CD4-positive, alpha-beta T cell (primary cell): Measurements from ENCODE around the gene CRLF1. TPM values are rescaled to one million over a fixed set of nuclear protein-coding genes. Genes with fewer than 3 reads are reported as not detected.

Experiments used
- ATAC-seq: fragments of 200-7000 bp; cut with Tn5 transposase; one replicate; pipeline ENCODE4 v1.10.0; 2022; ENCODE audit warnings: mild to moderate bottlenecking; ENCODE audit not compliant: poor library complexity
- CTCF ChIA-PET: fragments of 350-600 bp; sonication (Branson Sonifier 250); formaldehyde crosslinking; loops from one replicate; lab custom pipeline; 2021; ENCODE audit warnings: antibody characterized with exemption, inconsistent platforms; lab: Charles Lee
- POLR2A ChIA-PET: fragments of 350-600 bp; sonication (Branson Sonifier 250); formaldehyde crosslinking; loops from one replicate; lab custom pipeline; 2021; ENCODE audit warnings: antibody characterized with exemption, inconsistent platforms; lab: Charles Lee
- DNase-seq, 14 experiments: peaks; one replicate each; pipeline ENCODE4 v3.0.0-alpha.2; 2013 to 2020; ENCODE audit warnings: mixed read lengths in 2 of 14
- H3K27ac ChIP-seq, 2 donors: one replicate each; pipeline versions ENCODE4 v1.5.1 to v1.7.0; 2013; ENCODE audit warnings: low read length in 2 of 2, low read depth in 1 of 2, mild to moderate bottlenecking in 1 of 2
- H3K27me3 ChIP-seq, 2 experiments: 1 replicate in 1 of 2; 2 replicates in 1 of 2; pipeline versions ENCODE4 v1.6.1 to v1.7.0; 2013; ENCODE audit warnings: low read length in 2 of 2, control low read depth in 1 of 2, mild to moderate bottlenecking in 1 of 2, moderate library complexity in 1 of 2; ENCODE audit not compliant: insufficient read depth in 2 of 2, control insufficient read depth in 1 of 2
- H3K36me3 ChIP-seq: one replicate; pipeline ENCODE4 v1.6.1; 2013; ENCODE audit warnings: low read length, control low read depth; ENCODE audit not compliant: insufficient read depth
- H3K4me1 ChIP-seq: one replicate; pipeline ENCODE4 v1.6.1; 2013; ENCODE audit warnings: low read length, control low read depth; ENCODE audit not compliant: insufficient read depth
- H3K4me3 ChIP-seq: one replicate; pipeline ENCODE4 v1.5.1; 2013; ENCODE audit warnings: mild to moderate bottlenecking, low read length, moderate library complexity
- H3K9me3 ChIP-seq, 2 experiments: 1 replicate in 1 of 2; 2 replicates in 1 of 2; pipeline versions ENCODE4 v1.6.1 to v1.7.0; 2013; ENCODE audit warnings: low read length in 2 of 2, mild to moderate bottlenecking in 2 of 2, control low read depth in 1 of 2, moderate library complexity in 1 of 2; ENCODE audit not compliant: control insufficient read depth in 1 of 2, insufficient read depth in 1 of 2
- H3K27ac Mint-ChIP-seq: one replicate; pipeline ENCODE4 v1.8.0; 2020; ENCODE audit warnings: mixed read lengths
- H3K27me3 Mint-ChIP-seq: one replicate; pipeline ENCODE4 v1.8.0; 2021; ENCODE audit warnings: mixed read lengths
- H3K36me3 Mint-ChIP-seq: one replicate; pipeline ENCODE4 v1.8.0; 2021; ENCODE audit warnings: low read depth, mixed read lengths
- H3K4me1 Mint-ChIP-seq: one replicate; pipeline ENCODE4 v1.8.0; 2021; ENCODE audit warnings: low read depth, mixed read lengths
- H3K4me3 Mint-ChIP-seq: one replicate; pipeline ENCODE4 v1.8.0; 2020; ENCODE audit warnings: mild to moderate bottlenecking, mixed read lengths
- H3K9me3 Mint-ChIP-seq: one replicate; pipeline ENCODE4 v1.8.0; 2020; ENCODE audit warnings: mixed read lengths
- intact Hi-C, 2 experiments: fragments of 100-400 bp; cut with DNase I in 1 of 2; cut with micrococcal nuclease in 1 of 2; formaldehyde crosslinking; loops; one replicate each; pipeline versions ENCODE4 v1.15.1 to v1.9.0; 2023 to 2025; cut with DNase I, micrococcal nuclease
- total RNA-seq, 174 experiments: library from RNA in 2 of 174; stranded (reverse) in 2 of 174; gene quantifications; one replicate each; pipeline ENCODE4 v1.2.3 and lab custom pipeline; 2021 to 2026
- TF ChIP-seq, protein P1 (sequence below): fragments of 200-600 bp; IDR thresholded peaks from one replicate; pipeline ENCODE4 v1.8.0; 2022; ENCODE audit warnings: antibody characterized with exemption, mild to moderate bottlenecking

CRLF1 gene
- total RNA-seq, 2 experiments from 2014 or later = not detected

DNA sequence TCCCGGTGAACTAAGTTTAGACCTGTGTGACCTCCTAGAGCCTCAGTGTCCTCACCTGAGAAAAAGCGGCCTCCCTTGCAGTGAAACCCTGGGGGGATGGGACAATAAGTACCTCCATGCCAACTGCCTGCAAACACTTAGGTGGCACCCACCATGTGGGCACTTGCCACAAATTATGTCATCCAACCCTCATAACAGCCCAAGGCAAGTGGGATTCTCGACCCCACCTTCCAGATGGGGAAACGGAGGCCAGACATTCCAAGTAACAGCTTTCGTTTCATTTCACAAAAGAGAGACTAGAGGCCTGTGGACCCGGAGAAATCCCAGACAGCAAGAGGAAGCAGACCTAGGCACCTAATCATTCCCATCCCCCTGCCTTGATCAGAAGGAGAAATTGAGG, 11.1 kb downstream of the CRLF1 start:
- Histone ChIP-seq H3K4me1 (peaks cover 28% of the 10 kb centered on the region), H3K27me3 (peaks cover 3 to 11% of the 10 kb centered on the region in 2 experiments), H3K36me3 (peaks cover 7% of the 10 kb centered on the region), H3K4me3 (no peak overlapping the region), H3K27ac (no peak overlapping the region), H3K9me3 (no peaks in the 10 kb centered on the region)
- DNase-seq = no peak
- intact Hi-C loops = loop anchor here in 1 of 2 experiments (10.0 kb wide), 1 partner anchor 439 kb away; the partner anchor contains the start of genes ARMC6 and SUGP2
- Mint-ChIP-seq H3K36me3 (no peaks in the 10 kb centered on the region), H3K27ac (no peak overlapping the region), H3K4me1 (peaks cover 15% of the 10 kb centered on the region), H3K27me3 (peaks cover 15% of the 10 kb centered on the region), H3K4me3 (no peak overlapping the region), H3K9me3 (no peaks in the 10 kb centered on the region)
- TF ChIP-seq, protein P1, sequence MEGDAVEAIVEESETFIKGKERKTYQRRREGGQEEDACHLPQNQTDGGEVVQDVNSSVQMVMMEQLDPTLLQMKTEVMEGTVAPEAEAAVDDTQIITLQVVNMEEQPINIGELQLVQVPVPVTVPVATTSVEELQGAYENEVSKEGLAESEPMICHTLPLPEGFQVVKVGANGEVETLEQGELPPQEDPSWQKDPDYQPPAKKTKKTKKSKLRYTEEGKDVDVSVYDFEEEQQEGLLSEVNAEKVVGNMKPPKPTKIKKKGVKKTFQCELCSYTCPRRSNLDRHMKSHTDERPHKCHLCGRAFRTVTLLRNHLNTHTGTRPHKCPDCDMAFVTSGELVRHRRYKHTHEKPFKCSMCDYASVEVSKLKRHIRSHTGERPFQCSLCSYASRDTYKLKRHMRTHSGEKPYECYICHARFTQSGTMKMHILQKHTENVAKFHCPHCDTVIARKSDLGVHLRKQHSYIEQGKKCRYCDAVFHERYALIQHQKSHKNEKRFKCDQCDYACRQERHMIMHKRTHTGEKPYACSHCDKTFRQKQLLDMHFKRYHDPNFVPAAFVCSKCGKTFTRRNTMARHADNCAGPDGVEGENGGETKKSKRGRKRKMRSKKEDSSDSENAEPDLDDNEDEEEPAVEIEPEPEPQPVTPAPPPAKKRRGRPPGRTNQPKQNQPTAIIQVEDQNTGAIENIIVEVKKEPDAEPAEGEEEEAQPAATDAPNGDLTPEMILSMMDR = no peak
- POLR2A ChIA-PET = no interaction called here
- CTCF ChIA-PET = interaction anchor here (1.8 kb wide), 1 partner anchor 51 kb away, joined by 4 read pairs; no protein-coding TSS in a partner anchor
- no peak for ATAC-seq

DNA sequence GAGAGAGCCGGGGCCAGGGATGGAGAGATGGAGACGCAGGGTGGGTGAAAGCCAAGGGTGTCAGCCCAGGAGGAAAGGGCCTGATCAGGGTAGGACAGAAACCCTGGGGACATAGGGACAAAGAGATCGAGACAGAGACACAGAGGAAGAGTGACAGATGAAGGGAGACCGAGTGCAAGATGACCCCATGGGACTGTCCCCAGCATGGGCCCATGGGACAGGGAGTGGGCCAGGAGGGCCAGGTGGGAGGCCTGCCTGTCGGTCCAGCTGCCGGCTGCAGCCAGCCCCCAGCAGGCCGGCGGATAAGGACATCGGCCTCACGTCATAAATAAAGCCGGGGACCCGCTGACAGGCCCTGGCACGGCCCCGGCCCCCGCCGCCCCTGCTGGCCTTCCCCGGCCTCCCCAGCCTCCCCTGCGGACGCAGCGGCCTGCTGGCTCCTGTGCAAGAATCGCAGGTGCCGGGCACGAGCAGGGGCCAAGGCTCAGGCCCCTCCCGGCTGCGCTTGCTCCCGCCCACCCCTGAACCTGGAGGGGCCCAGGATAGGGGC, 11.7 kb downstream of the CRLF1 start:
- peaks cover 33% of the 10 kb centered on the region for H3K4me1 ChIP-seq
- POLR2A ChIA-PET = interaction anchor here (1.0 to 2.1 kb wide), 2 partner anchors 23 to 50 kb away, joined by 4 to 8 read pairs; partner anchors contain the start of gene UBA52
- H3K4me3 Mint-ChIP-seq = peak overlapping the region; percentile 63
- H3K4me1 Mint-ChIP-seq = peaks cover 21% of the 10 kb centered on the region
- no peak overlapping the region for H3K27ac ChIP-seq
- CTCF ChIA-PET = interaction anchor here (1.1 to 2.0 kb wide), 14 partner anchors 8 to 253 kb away, joined by 3 to 11 read pairs (median 6); partner anchors contain the start of genes CRTC1, ELL and UBA52
- ATAC-seq (peak; percentile 11), DNase-seq (peak in 1 of 14 experiments; percentile 32)
- intact Hi-C loops = loop anchor here (1.0 to 10.0 kb wide), 7 partner anchors 41 to 440 kb away; partner anchors contain the start of genes ARMC6 (in 1 of the 2), COPE (in 1 of the 2), CRTC1 (in 1 of the 2) and DDX49 (in 1 of the 2)
- peaks cover 3 to 10% of the 10 kb centered on the region in 2 experiments for H3K27me3 ChIP-seq
- TF ChIP-seq, protein P1 = no peak
- no peaks in the 10 kb centered on the region for H3K9me3 Mint-ChIP-seq
- peaks cover 8% of the 10 kb centered on the region for H3K36me3 ChIP-seq
- peak overlapping the region; percentile 42 for H3K27ac Mint-ChIP-seq
- peaks cover 1% of the 10 kb centered on the region for H3K36me3 Mint-ChIP-seq
- peaks cover 9% of the 10 kb centered on the region for H3K27me3 Mint-ChIP-seq
- H3K4me3 ChIP-seq = peak overlapping the region; percentile 52
- no peaks in the 10 kb centered on the region for H3K9me3 ChIP-seq

DNA sequence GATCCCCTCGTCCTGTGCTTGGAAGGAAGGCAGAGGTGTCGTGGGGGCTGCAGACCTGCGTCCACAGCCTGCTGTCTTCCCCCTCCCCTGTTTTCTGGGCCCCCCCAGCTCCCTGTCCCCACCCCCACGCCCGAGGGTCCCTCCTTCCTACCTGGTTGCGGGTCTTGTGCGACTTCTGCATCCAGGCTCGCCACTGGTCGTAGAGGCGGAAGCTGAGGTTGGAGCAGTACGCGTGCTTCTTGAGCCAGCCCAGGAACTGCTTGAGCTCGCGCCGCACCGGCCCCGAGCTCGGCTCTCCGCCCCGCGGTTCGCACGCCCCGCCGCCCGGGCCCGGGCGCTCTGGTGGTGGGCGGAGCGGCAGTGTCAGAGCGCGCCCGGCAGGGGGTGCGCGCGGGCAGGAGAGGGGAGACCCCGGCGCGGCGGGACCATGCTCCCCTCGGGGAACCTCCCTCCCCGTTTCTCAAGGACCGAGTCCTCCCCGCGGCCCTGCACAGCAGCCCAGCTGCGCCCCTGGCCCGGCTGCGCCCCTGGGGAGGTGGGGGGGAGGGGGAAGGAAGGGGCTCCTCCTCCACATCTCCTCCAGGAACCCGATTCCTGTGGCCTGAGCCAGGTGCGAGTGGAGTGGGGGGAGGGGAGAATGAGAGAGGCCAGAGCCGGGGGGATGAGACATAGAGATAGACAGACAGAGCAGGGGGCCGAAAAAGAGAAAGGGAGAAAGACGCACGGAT, 12.3 kb downstream of the CRLF1 start:
- peaks cover 5% of the 10 kb centered on the region for H3K36me3 Mint-ChIP-seq
- H3K27ac Mint-ChIP-seq = peak overlapping the region; percentile 42
- no peak overlapping the region for H3K27ac ChIP-seq
- ATAC-seq (peak; percentile 74), DNase-seq (peak; percentile 59 to 91 (median 70))
- peaks cover 25% of the 10 kb centered on the region for H3K4me1 Mint-ChIP-seq
- H3K27me3 Mint-ChIP-seq = peaks cover 4% of the 10 kb centered on the region
- H3K4me3 Mint-ChIP-seq = peak overlapping the region; percentile 63
- ChIA-PET CTCF (interaction anchor here (0.6 to 2.0 kb wide), 23 partner anchors 9 to 253 kb away, joined by 3 to 11 read pairs (median 4); partner anchors contain the start of genes CRTC1, ELL, UBA52 and UPF1), POLR2A (interaction anchor here (0.6 to 2.1 kb wide), 6 partner anchors 23 to 401 kb away, joined by 3 to 8 read pairs (median 4); partner anchors contain the start of genes ELL, MPV17L2 and UBA52)
- TF ChIP-seq, protein P1 = peak; percentile 73
- H3K27me3 ChIP-seq = peaks cover 3 to 8% of the 10 kb centered on the region in 2 experiments
- H3K9me3 ChIP-seq = no peaks in the 10 kb centered on the region
- peak overlapping the region; percentile 52 for H3K4me3 ChIP-seq
- intact Hi-C loops = loop anchor here (1.0 to 10.0 kb wide), 7 partner anchors 42 to 441 kb away; partner anchors contain the start of genes ARMC6 (in 1 of the 2), COPE (in 1 of the 2), CRTC1 (in 1 of the 2) and DDX49 (in 1 of the 2)
- no peaks in the 10 kb centered on the region for H3K9me3 Mint-ChIP-seq
- H3K4me1 ChIP-seq = peaks cover 40% of the 10 kb centered on the region
- peaks cover 8% of the 10 kb centered on the region for H3K36me3 ChIP-seq
